Type B pancreatic cell (in vitro differentiated cells): ENCODE measurements around the gene NTHL1. TPM values are rescaled to one million over a fixed set of nuclear protein-coding genes. Genes with fewer than 3 reads are reported as not detected.
A peak's percentile ranks its signal among the peaks of the same experiment; 100 is the strongest.

Experiments used
- DNase-seq: peaks from one replicate; pipeline ENCODE4 v3.0.0; 2021; ENCODE audit warnings: mixed read lengths; ENCODE audit not compliant: unreplicated experiment; ENCODE audit errors: extremely low spot score
- H3K27ac Mint-ChIP-seq: 2 replicates; pipeline ENCODE4 v1.8.0; 2021; ENCODE audit warnings: mild to moderate bottlenecking, mixed read lengths
- H3K27me3 Mint-ChIP-seq: 2 replicates; pipeline ENCODE4 v1.8.0; 2021; ENCODE audit warnings: mixed read lengths
- H3K36me3 Mint-ChIP-seq: 2 replicates; pipeline ENCODE4 v1.8.0; 2021; ENCODE audit warnings: mixed read lengths
- H3K4me1 Mint-ChIP-seq: one replicate; pipeline ENCODE4 v1.8.0; 2021; ENCODE audit warnings: mixed read lengths; ENCODE audit not compliant: unreplicated experiment
- H3K4me3 Mint-ChIP-seq: 2 replicates; pipeline ENCODE4 v1.8.0; 2021; ENCODE audit warnings: mild to moderate bottlenecking, mixed read lengths
- H3K9me3 Mint-ChIP-seq: 2 replicates; pipeline ENCODE4 v1.8.0; 2021; ENCODE audit warnings: mixed read lengths
- total RNA-seq: library from RNA; stranded (reverse); gene quantifications from 2 replicates; pipeline ENCODE4 v1.2.1, GENCODE V29; 2021; ENCODE audit warnings: low replicate concordance
- TF ChIP-seq, protein P1 (sequence below): fragments of 200-600 bp; sonication (generic); conservative IDR thresholded peaks from 2 replicates; pipeline ENCODE4 v1.5.0; 2021; ENCODE audit warnings: antibody characterized with exemption, mild to moderate bottlenecking

The NTHL1 gene
- total RNA-seq, 1 donor from 2014 or later: 37.6 TPM

DNA sequence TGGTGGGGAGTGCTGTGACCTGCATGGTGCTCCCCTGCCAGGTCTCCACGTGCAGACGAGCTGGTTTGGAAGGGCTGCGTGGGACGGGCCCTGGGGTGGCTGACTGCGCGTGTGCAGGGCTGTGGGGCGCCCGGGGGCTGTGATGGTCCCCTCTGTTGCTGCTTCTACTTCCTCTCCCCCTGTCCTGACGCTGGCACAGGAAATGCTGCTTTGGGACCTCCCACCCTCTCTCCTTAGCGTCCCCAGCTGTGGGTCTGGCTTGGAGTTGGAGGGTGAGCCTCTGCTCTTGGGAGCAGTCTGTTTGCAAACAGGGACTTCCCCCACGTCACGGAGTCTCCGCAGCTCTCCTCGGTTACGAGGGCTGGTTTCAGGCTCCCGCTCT, 35.3 kb upstream of the NTHL1 start:
- Mint-ChIP-seq H3K4me1 (no peaks in the 10 kb centered on the region), H3K27ac (no peak overlapping the region), H3K27me3 (no peaks in the 10 kb centered on the region), H3K9me3 (no peaks in the 10 kb centered on the region), H3K36me3 (no peaks in the 10 kb centered on the region), H3K4me3 (no peak overlapping the region)
- no peak for DNase-seq
- TF ChIP-seq, protein P1, sequence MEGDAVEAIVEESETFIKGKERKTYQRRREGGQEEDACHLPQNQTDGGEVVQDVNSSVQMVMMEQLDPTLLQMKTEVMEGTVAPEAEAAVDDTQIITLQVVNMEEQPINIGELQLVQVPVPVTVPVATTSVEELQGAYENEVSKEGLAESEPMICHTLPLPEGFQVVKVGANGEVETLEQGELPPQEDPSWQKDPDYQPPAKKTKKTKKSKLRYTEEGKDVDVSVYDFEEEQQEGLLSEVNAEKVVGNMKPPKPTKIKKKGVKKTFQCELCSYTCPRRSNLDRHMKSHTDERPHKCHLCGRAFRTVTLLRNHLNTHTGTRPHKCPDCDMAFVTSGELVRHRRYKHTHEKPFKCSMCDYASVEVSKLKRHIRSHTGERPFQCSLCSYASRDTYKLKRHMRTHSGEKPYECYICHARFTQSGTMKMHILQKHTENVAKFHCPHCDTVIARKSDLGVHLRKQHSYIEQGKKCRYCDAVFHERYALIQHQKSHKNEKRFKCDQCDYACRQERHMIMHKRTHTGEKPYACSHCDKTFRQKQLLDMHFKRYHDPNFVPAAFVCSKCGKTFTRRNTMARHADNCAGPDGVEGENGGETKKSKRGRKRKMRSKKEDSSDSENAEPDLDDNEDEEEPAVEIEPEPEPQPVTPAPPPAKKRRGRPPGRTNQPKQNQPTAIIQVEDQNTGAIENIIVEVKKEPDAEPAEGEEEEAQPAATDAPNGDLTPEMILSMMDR: no peak

DNA sequence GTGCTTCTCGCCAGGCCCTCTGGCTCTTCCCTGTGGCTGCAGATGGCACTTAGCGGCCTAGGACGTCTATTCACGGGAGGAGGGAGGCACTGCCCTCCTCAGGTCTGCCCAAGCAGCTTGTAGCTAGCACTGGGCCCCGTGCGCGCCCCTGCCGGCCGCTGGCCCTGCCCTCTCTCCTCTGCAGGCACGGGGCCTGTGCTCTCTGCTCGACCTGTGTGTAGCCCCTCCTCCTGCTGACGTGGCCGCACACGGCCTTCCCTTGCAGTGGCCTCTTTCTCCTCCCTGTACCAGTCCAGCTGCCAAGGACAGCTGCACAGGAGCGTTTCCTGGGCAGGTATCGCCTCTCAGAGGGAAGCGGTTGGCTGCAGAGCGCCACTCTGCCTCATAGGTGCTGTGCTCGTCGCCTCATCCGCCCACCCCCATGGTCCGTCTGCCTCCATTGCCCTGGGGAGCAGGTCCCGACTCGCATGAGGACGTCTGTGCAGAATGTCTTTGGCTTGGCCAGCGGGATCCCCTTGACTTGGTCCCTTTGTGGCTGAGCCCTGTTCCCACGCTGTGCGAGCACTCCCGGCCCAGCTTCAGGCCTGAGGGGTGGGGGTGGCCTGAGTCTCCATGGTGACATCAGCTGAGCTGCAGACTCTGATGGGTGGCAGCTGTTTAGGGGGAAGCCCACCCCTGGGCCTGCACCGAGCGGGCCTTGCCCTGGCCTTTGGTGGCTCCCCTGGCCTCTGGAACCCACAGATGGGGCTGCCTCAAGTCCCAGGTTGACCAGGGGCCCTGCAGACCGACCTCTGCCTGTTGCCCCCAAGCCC, 34.7 kb upstream of the NTHL1 start:
- Mint-ChIP-seq H3K4me3 (no peak overlapping the region), H3K9me3 (no peaks in the 10 kb centered on the region), H3K27me3 (no peaks in the 10 kb centered on the region), H3K4me1 (no peaks in the 10 kb centered on the region), H3K27ac (peak overlapping the region; percentile 16), H3K36me3 (no peaks in the 10 kb centered on the region)
- DNase-seq: no peak
- TF ChIP-seq, protein P1: no peak

DNA sequence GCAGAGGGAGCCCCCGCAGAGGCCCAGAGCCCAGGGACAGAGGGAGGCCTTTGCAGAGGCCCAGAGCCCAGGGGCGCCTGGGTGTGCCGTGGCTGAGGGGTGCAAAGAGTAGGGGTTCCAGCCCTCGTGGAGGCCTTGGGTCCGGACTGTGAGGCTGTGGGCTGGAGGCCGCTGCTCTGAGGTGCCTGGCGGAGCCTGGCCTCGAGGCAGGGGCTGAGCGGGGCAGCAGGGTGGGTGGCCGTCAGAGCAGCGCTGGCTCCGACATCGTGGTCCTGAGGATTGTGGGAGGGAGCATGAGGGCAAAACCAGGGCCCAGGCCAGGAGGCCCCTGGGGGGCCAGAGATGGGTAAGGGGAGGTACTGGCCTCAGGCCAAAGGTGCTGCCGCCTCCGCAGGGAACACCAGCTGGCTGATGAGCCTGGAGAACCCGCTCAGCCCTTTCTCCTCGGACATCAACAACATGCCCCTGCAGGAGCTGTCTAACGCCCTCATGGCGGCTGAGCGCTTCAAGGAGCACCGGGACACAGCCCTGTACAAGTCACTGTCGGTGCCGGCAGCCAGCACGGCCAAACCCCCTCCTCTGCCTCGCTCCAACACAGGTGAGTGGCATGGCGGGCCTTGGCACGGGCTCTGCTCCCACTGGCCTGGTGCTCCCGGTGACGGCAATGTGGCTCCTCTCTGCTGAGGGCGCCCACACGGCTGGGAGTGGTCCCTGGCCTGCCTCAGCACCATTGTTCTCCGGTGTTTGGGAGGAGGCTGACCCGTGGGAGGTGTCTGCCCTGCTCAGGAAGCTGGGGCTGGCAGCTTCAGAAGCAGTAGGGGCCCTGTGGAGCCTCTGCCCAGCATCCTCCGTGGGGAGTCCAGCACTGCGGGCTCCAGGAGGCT, 33.8 kb upstream of the NTHL1 start:
- Mint-ChIP-seq H3K4me3 (no peak overlapping the region), H3K9me3 (no peaks in the 10 kb centered on the region), H3K27ac (no peak overlapping the region), H3K27me3 (no peaks in the 10 kb centered on the region), H3K36me3 (no peaks in the 10 kb centered on the region), H3K4me1 (no peaks in the 10 kb centered on the region)
- DNase-seq: no peak
- TF ChIP-seq, protein P1: no peak

DNA sequence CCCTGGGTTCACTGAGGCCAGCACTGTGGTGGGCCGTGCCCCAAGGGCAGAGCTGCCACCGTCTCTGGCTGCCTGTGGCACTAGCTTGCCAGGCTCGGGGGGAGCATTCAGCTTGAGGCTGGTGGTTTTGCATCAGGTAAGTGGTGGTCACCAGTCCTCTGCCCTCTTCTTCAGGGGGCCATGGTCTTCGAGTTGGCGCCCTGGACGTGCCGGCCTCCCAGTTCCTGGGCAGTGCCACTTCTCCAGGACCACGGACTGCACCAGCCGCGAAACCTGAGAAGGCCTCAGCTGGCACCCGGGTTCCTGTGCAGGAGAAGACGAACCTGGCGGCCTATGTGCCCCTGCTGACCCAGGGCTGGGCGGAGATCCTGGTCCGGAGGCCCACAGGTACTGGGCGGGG, 32.4 kb upstream of the NTHL1 start:
- Mint-ChIP-seq H3K4me1 (no peaks in the 10 kb centered on the region), H3K27me3 (no peaks in the 10 kb centered on the region), H3K27ac (no peak overlapping the region), H3K9me3 (no peaks in the 10 kb centered on the region), H3K4me3 (no peak overlapping the region), H3K36me3 (no peaks in the 10 kb centered on the region)
- TF ChIP-seq, protein P1: no peak
- no peak for DNase-seq

DNA sequence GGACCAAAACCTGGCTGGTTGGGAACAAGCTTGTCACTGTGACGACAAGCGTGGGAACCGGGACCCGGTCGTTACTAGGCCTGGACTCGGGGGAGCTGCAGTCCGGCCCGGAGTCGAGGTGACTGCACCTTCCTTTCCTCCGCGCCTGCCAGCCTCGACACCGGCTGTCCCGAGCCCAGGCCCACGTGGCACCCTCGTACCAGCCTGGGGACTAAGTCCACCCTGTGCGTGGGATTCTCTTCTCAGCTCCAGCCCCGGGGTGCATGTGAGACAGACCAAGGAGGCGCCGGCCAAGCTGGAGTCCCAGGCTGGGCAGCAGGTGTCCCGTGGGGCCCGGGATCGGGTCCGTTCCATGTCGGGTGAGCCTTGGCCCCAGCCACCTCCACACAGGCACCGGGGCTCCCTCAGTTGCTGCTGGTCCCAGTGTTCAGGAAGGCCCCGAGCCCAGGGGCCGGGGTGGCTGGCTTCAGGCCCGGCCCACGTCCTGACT, 31.7 kb upstream of the NTHL1 start:
- TF ChIP-seq, protein P1: no peak
- H3K4me3 Mint-ChIP-seq: no peak overlapping the region
- no peaks in the 10 kb centered on the region for H3K36me3 Mint-ChIP-seq
- H3K27ac Mint-ChIP-seq: no peak overlapping the region
- DNase-seq: no peak
- no peaks in the 10 kb centered on the region for H3K4me1 Mint-ChIP-seq
- H3K27me3 Mint-ChIP-seq: no peaks in the 10 kb centered on the region
- no peaks in the 10 kb centered on the region for H3K9me3 Mint-ChIP-seq
